Urothelium cell line (cell line): Measurements from ENCODE around the gene TPRX1.
"Not testable (repeated sequence)": the region's sequence is repeated elsewhere in the genome, so short reads cannot be mapped to it uniquely, and the experiment has no call there.

Experiments used
- DNase-seq: peaks from one replicate; pipeline ENCODE4 v3.0.0; 2011; ENCODE audit warnings: low spot score, mixed read lengths
- FAIRE-seq: peaks from 2 replicates; lab custom pipeline; 2011; peaks lifted over from hg19 to GRCh38; lab: Jason Lieb, UNC

Gene TPRX1

DNA sequence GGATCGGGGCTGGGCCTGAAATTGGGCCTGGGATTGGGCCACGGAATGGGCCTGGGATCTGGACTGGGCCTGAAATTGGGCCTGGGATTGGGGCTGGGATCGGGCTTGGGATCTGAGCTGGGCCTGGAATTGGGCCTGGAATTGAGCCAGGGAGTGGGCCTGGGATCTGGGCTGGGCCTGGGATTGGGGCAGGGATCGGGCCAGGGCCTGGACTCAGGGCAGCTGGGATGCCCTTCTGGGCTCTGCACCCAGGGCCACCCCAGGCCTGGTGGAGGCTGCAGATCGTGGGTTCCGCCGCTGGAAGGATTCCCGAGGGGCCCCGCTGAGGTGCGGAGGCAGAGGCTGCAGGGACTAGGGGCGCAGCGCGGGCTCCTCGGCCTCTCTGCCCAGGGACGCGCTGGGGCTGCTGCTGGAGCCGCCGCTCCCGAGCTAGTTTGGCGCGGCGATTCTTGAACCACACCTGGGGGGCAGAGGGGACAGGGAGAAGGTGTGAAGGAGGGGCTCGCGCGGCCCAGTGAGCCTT is 1.8 kb downstream of the TPRX1 start:
- DNase-seq: no peak
- no peak for FAIRE-seq

DNA sequence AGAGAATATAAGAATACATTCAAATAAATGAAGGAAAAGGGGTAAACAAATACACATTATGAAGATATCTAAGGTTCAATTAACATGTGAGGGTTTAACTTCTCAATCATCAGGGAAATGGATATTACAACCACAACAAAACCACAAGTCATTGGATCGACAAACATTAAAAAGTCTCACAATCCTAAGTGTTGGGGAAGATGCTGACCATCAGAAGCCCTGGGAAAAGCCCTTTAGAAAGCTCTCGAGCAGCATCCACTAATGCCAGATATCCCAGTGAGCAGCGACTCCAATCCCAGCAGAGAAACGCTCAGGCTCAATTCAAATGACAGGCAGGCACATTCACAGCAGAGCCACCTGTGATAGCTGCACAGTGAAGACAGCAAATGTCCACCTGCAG is 3.1 kb downstream of the TPRX1 start:
- FAIRE-seq (peak; percentile 20), DNase-seq (no peak)

DNA sequence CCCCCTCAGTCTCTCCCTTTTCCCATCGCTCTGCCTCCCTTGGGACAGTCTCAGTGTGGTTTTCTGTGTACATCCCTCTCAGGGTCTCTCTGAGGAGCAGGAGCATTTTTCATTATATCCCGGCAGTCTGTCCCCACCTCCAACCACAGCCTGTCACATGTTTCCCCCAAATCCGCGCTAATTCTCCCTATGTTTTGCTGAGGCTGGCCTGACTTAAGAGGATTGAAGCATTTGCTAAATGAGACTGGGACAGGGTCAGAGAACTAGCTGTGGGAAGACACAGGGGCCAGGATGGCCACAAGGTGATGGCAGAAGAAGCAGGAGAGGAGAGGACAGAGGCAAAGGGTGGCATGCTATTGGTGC is 5.5 kb downstream of the TPRX1 start:
- no peak for DNase-seq
- no peak for FAIRE-seq

DNA sequence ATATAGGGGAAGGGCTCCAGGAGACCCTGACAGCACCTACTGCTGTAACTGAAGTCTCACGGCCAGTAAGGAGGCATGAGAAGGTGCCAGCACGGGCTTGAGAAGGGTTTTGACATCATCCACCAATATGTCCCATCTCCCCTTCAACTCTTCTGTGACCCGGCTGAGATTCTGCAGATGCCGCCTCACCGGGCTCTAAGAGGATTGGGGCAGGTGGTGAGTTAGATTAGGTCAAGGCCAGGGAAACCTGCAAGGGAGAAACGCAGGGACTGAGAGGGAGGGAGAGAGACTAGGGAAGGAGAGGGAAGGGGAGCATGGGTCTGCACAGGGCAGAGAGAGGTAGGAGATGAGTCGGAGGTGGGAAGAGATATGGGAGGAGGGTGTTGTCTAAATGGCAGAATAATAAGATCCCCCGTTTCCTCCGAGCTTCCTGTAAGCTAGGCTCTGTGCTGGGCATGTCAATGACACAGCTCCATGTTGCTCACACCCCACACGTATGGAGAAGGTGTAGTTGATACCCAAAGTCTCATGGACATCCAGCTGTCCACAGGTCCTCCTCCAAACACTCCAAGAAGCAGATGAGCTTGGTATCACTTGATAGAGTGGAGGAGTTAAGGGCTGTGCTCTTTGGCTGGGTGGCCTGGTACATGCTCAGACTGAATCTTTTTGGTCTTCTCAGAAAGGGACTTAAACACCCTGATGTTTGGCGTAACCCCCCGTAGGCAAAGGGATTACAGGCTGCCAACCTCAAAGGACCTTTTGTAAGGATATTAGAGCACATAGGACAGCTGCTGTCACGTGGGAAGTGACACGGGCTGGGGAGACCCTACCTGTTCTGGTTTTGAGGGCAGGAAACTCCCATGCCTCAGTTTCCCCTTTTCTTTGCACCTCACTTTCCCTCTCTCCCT is 6.1 kb downstream of the TPRX1 start:
- peak; percentile 20 for FAIRE-seq

DNA sequence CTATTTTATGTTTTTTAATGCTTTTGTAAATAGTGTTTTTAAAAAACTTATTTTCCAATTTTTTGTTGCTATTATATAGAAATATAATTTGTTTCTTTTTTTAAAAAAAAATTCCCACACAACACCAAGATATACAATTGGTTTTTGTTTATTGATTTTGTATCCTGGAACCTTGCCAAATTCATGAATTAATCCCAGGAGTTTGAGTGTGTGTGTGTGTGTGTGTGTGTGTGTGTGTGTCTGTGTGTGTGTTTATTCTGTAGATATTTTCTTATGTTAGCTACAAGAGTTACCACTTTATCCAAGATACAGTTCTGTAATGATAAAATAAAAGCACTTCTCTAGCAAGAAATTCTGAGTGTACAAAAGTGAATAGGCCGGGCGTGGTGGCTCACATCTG is 7.6 kb downstream of the TPRX1 start:
- DNase-seq: no peak
- no peak for FAIRE-seq

More for the DNA sequence above, 6.1 kb downstream of the TPRX1 start:
- no peak for DNase-seq

DNA sequence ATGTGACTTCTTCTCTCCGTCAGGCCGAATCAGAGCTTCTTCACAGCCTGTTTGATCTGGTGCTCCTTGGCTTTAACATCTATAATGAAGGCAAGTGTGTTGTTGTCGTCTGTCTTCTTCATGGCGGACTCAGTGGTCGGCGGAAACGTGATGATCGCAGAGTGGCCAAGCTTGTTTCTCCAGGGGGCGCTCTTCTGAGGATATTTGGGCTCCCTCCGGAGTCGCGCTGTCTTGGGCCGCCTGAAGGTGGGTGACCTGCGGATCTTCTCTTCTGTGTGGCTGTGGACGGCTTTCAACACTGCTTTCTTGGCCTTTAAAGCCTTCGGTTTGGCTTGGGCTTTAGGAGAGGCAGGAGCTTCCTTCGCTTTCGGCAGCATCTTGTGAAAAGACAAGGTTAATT is 9.8 kb downstream of the TPRX1 start:
- no peak for FAIRE-seq

DNA sequence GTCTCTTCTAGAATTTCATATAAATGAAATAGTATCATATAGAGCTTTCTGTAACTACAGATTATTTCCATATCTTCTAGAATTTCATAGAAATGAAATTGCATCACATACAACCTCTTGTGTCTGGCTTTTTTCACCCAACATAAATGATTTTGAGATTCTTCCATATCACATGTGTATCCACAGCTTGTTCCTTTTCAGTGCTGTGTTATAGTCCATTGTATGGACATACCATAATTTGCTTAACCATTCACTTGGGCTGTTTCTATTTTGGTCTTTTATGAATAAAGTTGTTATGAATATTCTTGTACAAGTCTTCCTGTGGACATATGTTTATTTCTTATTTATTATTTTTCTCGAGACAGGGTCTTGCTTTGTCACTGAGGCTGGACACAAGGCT is 11.7 kb downstream of the TPRX1 start:
- no peak for FAIRE-seq
- no peak for DNase-seq

More for the DNA sequence above, 9.8 kb downstream of the TPRX1 start:
- DNase-seq: no peak

DNA sequence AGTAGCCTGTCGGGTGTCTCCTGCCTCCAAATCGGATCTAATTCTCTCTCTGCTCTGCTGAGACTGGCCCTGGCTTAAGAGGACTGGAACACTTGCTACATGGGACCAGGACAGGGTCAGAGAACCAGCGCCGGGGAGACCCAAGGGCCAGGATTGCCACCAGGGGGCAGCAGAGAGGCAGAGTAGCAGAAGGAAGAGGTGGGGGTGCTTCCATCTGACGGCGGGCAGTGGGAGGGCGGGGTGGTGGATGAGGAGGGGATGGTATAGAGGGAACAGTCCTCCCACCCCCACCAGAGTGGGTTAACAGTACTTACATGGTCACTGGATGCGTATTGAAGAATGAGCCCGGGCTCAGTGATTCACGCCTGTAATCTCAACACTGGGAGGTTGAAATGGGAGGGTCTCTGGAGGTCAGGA is 13.9 kb downstream of the TPRX1 start:
- DNase-seq: peak; percentile 83
- FAIRE-seq: no peak

DNA sequence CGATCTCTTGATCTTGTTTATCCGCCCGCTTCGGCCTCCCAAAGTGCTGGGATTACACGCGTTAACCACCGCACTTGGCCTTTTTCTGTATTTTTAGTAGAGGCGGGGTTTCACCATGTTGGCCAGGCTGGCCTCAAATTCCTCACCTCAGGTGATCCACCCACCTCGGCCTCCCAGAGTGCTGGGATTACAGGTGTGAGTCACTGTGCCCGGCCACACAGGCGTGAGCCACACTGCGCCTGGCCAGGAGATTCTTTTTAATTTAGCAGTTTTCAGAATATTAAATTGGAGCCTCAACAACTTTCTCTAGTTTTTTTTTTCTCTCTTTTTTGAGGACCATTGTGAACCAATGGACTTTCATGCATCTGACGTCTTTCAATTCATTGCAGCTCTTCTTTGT is 14.5 kb downstream of the TPRX1 start:
- FAIRE-seq, DNase-seq: not testable (repeated sequence)

DNA sequence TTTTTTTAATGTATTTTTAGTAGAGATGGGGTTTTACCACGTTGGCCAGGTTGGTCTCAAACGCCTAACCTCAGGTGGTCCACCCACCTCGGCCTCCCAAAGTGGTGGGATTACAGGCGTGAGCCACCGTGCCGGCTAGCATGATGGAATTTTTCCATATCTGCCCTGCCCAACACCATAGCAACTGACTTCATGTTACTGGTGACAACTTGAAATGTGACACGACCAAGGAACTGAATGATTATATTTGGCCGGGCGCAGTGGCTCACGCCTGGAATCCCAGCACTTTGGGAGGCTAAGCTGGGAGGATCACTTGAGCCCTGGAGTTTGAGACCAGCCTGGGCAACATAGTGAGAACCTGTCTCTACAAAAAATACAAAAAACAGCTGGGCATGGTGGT is 17.0 kb downstream of the TPRX1 start:
- not testable (repeated sequence) for DNase-seq, FAIRE-seq

DNA sequence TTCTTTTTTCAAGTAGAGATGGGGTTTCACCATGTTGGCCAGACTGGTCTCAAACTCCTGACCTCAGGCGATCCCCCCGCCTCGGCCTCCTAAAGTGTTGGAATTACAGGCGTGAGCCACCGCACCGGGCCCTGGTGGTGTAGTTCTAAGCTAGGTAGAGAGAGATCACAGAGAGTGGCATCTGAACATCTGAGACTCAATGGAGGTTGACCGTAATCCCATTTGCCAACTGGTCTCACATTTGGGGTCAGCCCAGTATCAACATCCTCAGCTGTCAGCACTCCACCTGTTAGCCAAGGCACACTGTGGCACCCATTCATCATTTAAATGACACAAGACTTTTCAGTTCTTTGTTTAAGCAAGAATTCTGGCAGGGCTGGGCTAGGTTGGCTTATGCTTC is 17.8 kb downstream of the TPRX1 start:
- DNase-seq (no peak), FAIRE-seq (no peak)

DNA sequence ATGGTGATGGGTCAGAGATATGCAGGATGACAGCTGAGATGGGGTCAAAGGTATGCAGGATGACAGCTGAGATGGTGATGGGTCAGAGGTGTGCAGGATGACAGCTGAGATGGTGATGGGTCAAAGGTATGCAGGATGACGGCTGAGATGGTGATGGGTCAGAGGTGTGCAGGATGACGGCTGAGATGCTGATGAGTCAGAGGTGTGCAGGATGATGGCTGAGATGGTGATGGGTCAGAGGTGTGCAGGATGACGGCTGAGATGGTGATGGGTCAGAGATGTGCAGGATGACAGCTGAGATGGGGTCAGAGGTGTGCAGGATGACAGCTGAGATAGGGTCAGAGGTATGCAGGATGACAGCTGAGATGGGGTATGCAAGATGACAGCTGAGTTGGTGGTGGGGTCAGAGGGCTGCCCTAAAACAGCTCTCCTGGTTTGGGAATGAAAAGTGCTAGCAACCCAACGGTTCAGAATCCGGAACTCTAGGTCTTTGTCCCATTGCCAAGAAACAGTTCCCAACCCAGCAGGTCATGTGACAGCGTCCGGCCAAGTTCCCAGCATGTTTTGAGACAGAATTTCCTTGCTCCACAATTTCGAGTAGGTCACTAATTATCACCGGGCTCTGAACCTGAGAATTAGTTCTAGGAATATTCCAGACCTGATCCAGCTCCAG is 22.6 kb downstream of the TPRX1 start:
- peak; percentile 91 for FAIRE-seq
- no peak for DNase-seq

DNA sequence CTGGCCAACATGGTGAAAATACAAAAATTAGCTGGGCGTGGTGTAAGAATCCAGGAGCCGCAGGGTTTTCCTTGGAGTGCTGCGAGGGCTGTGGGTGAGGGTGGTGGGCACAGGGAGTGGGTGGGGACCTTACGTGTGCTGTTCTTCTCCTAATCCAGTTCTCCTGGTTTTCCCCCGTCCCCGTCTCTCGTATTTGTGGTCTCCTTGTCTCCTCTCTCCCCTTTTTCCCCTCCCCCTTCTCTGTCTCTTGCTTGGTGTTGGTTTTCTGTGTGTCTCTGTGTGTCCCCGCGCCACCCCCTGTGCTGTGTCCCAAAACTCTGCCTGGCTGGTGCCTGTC is 24.2 kb downstream of the TPRX1 start:
- FAIRE-seq (no peak), DNase-seq (no peak)

DNA sequence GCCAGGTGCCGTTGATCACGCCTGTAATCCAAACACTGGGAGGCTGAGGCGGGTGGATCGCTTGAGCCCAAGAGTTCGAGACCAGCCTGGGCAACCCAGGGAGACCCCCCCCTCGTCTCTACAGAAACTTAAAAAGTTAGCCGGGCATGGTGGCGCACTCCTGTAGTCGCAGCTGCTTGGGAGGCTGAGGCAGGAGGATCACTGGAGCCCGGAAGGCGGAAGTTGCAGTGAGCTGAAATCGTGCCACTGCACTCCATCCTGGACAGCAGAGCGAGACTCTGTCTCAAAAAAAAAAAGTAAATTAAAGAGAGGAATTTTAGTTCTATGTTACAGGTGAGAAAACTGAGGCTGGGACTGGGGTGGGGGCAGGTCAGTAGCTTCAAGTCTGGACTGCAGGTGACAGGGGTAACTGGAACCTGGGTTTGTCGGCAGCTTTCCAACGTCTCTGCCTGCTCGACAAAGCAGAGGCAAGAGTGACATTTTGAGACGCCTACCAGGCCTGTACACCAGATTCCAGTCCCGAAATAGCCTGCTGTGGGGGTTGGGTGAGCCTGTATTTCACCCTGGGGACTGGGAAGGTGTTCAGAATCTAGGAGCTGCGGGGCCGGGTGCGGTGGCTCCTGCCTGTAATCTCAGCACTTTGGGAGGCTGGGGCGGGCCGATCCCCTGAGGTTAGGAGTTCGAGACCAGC is 24.7 kb downstream of the TPRX1 start:
- peak; percentile 29 for DNase-seq
- no peak for FAIRE-seq

DNA sequence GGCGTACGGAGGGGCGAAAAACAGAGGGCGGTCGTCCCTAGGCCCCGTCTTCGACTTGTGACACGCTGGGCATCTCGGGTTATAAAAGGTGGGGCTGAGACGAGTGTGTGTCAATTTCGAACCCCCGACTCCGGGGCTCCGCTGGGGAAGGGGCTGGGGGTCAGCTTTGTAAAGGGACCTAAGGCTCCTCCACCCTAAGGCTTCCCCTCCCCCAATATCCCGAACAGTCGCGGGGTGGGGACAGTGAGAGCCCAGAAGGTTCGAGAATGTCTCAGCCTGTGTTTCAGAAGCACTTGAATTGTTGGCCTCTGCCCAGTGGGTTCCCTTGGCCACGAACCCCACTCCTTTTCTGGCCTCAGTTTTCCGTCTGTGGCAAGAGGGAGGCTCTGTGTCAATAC is 25.4 kb downstream of the TPRX1 start:
- FAIRE-seq (no peak), DNase-seq (no peak)

DNA sequence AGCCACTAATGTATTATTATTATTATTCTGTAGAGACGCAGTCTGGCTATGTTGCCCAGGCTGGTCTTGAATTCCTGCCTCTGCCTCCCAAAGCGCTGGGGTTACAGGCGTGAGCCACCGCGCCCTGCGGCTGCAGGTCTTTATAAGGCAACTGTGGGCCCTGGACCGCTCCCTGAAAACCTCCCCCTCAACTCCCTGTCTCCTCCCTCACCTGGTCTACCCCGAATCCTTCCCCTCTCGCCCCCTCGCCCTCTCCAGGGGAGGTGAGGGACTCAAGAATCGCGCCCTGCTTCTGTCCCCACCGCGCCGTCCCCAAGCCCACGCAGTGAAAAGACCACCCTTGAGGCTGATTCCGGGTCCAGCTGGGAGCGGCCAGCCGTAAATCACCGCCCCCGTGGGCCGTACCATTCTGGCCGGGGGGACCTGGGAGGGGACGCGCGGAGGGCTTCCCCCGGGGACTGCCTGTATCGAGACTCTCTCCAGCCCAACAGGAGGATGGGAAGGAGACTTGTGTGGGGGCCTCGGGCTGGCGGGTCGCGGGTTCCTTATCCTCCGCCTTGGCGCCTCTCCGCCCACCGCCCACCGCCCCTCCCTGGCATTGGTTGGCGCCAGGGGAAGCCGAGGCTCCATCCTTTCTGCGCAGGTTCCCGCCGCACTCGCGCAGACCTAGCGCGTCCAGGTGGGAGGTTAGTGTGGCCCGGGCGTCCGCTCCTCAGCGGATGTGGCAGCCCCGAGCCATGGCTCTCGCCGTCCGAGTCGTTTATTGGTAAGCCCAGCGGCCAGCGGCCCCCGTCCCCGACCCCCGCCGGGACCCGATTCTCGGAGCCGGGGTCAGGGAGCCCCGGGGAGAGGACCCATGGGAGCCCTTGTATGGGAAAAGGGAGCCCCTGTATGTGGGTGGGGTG is 26.1 kb downstream of the TPRX1 start, which contains the start of gene SELENOW:
TSS of gene SELENOW (plus strand) at position 655 of the 905 bp plus-strand sequence. CDS start at position 738, 83 bp downstream.
- FAIRE-seq (peak; percentile 95), DNase-seq (peak; percentile 96)

DNA sequence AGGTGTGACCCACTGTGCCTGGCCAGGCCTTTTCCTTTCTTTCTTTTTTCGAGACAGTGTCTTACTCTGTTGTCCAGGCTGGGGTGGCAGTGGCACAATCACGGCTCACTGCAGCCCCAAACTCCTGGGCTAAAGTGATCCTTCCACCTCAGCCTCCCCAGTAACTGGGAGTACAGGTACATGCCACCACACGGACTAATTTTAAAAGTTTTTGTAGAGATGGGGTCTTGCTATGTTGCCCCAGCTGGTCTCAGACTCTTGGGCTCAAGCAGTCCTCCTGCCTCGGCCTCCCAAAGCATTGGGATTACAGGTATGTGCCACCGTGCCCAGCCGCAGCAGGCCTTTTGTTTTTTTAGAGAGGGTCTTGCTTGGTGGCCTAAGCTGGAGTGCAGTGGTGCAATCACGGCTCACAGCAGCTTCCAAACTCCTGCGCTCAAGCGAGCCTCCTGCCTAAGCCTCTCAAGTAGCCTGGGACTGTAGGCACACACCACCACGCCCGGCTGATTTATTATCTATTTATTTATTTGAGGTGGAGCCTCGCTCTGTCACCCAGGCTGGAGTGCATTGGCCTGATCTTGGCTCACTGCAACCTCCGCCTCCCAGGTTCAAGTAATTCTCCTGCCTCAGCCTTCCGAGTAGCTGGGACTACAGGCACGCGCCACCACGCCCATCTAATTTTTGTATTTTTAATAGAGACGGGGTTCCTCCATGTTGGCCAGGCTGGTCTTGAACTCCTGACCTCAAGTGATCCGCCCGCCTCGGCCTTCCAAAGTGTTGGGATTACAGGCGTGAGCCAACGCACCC is 26.9 kb downstream of the TPRX1 start:
- not testable (repeated sequence) for FAIRE-seq, DNase-seq

DNA sequence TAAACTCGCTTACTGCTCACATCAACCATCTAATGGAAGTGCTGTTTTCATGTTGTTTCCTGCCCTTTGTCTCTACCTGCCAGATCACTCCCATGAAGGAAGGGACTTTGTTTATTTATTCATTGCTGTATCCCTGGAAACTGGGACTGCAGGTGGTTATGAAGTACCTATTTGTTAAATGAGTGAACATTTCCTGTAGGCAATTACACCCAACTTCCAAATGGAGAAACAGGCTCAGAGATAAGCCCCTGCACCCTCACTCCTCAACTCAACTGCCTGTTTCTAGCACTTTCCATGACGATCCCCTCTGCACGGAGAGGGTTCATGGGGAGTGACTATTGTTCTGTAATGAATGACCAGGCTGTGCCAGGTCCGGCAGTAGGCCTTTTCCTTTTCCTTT is 27.8 kb downstream of the TPRX1 start:
- DNase-seq: no peak
- FAIRE-seq: no peak

DNA sequence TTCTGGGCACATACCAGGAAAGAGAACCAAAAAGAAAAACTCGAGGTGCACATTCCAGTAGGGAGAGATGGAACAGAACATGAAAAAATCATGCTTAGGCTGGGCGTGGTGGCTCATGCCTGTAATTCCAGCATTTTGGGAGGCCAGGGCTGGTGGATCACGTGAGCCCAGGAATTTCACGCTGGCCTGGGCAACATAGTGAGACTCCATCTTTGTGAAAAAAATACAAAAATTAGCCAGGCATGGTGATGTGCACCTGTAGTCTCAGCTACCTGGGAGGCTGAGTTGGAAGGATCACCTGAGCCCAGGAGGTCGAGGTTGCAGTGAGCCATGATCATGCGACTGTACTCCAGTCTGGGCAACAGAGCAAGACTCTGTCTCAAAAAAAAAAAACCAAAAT is 33.1 kb downstream of the TPRX1 start:
- not testable (repeated sequence) for FAIRE-seq, DNase-seq
